Measurements from ENCODE around the gene AIF1. TPM values are rescaled to one million over a fixed set of nuclear protein-coding genes. Genes with fewer than 3 reads are reported as not detected.

Gene AIF1
- total RNA-seq, 2 donors from 2014 or later, result 8.3 to 27.3 TPM

GRCh38 chr6:31663961-31664789 lies 49.1 kb downstream of the AIF1 start:
- Histone ChIP-seq H3K9me3 (no peaks in the 10 kb centered on the region), H3K36me3 (peaks cover 33% of the 10 kb centered on the region), H3K4me3 (peak overlapping the region; percentile 84 to 92), H3K27ac (peak overlapping the region; percentile 89 to 97), H3K4me1 (peaks cover 0 to 58% of the 10 kb centered on the region in 2 donors), H3K27me3 (no peaks in the 10 kb centered on the region)
- TF ChIP-seq CTCF (IDR thresholded peaks at IDR 0.05), result no peak
- peak; percentile 80 for DNase-seq (ENCODE audit: low spot score)

DNA sequence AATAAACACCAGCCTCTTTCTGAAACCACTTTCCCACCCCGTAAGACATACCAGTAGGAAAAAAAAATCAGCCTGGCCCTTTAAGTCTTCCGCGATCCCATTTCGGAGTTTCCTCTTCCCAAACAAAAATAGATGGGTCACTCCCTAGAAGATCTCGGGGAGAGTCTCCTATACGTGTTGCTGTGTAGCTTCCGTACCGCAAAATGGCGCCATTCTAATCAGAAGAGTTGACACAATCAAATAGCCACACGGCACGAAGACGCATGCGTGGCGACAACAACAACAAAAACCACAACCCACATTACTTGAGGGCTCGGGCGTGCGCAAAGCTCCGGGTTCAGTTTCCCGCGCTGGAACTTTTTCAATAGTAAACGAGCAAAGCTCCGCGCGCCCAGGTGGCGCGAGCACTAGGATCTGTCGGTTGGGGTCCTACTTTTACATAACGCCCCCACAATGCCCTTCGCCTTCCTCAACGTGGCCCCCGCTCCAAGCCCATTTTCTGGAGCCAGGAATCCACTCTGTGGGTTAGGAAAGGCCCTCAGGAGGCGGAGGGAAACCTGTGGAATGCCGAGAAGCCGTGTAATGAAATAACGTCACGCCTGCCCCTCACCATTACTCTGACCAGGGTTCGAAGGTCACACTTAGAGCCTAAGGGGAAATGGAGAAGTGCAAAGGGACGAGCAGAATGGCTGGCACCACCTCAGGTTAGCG lies 49.9 kb downstream of the AIF1 start, which contains the start of gene GPANK1:
TSS of gene GPANK1 (minus strand) at position 208 of the 711 bp plus-strand sequence. CDS start 519 bp downstream, outside the sequence.
- H3K27me3 ChIP-seq, result no peaks in the 10 kb centered on the region
- H3K27ac ChIP-seq, result peak within 1 kb of the TSS; percentile 89 to 97
- H3K36me3 ChIP-seq, result peaks cover 40% of the 10 kb centered on the region
- no peaks in the 10 kb centered on the region for H3K9me3 ChIP-seq
- peak; percentile 96 for DNase-seq (ENCODE audit: low spot score)
- H3K4me3 ChIP-seq, result peak within 1 kb of the TSS; percentile 84 to 92
- H3K4me1 ChIP-seq, result peaks cover 0 to 50% of the 10 kb centered on the region in 2 donors
- TF ChIP-seq CTCF (IDR thresholded peaks at IDR 0.05), result no peak

GRCh38 chr6:31665501-31666336 lies 50.7 kb downstream of the AIF1 start, which contains the start of gene CSNK2B:
CSNK2B (plus strand) TSS chr6:31666080; CDS start chr6:31666832, 752 bp downstream.
- H3K9me3 ChIP-seq, result no peaks in the 10 kb centered on the region
- H3K27me3 ChIP-seq, result no peaks in the 10 kb centered on the region
- H3K4me3 ChIP-seq, result peak within 1 kb of the TSS; percentile 84 to 92
- peak; percentile 99 for DNase-seq (ENCODE audit: low spot score)
- peak within 1 kb of the TSS; percentile 89 to 97 for H3K27ac ChIP-seq
- peaks cover 48% of the 10 kb centered on the region for H3K36me3 ChIP-seq
- H3K4me1 ChIP-seq, result peaks cover 0 to 48% of the 10 kb centered on the region in 2 donors
- no peak for TF ChIP-seq CTCF (IDR thresholded peaks at IDR 0.05)

- H3K4me1 ChIP-seq, result peaks cover 0 to 41% of the 10 kb centered on the region in 2 donors
- TF ChIP-seq CTCF (IDR thresholded peaks at IDR 0.05), result no peak
- peak overlapping the region; percentile 89 to 97 for H3K27ac ChIP-seq
- peak overlapping the region; percentile 84 to 92 for H3K4me3 ChIP-seq
- no peaks in the 10 kb centered on the region for H3K9me3 ChIP-seq
- peaks cover 55% of the 10 kb centered on the region for H3K36me3 ChIP-seq
- H3K27me3 ChIP-seq, result no peaks in the 10 kb centered on the region
- DNase-seq (ENCODE audit: low spot score), result no peak
Measured at GRCh38 chr6:31666337-31666965, 51.4 kb downstream of the AIF1 start.

Small RNA genes lying within 50 kb of the gene (microRNA-seq; reads per million reads assigned to microRNA genes)
- 0 to 1.4 reads per million in 2 donors for gene MIR6832 (ENCODE audit: borderline number of aligned reads in 2 of 2, borderline replicate concordance in 1 of 2)

Other genes with a start within 250 kb of the AIF1 start
- 10 to 100 TPM; 11.1 to 15.1 TPM for gene MICA, start 211.6 kb upstream of the AIF1 start, total RNA-seq
- 1 to 10 TPM; 1.6 to 3.1 TPM for gene MICB, start 117.1 kb upstream of the AIF1 start, total RNA-seq
- not detected for gene MCCD1, start 86.3 kb upstream of the AIF1 start, total RNA-seq
- gene DDX39B, start 73.2 kb upstream of the AIF1 start, total RNA-seq, result 100 to 1,000 TPM; 119 to 143 TPM
- 1 to 10 TPM; 1.2 to 6.0 TPM for gene ATP6V1G2, start 68.6 kb upstream of the AIF1 start, total RNA-seq
- 10 to 100 TPM; 12.9 to 18.4 TPM for gene NFKBIL1, start 67.6 kb upstream of the AIF1 start, total RNA-seq
- not detected for gene LTA, start 42.9 kb upstream of the AIF1 start, total RNA-seq
- gene TNF, start 39.7 kb upstream of the AIF1 start, total RNA-seq, result under 1 TPM in 1 of 2 donors, not detected in 1; 0.51 TPM
- gene LTB, start 32.8 kb upstream of the AIF1 start, total RNA-seq, result not detected
- gene LST1, start 29.0 kb upstream of the AIF1 start, total RNA-seq, result 1 to 10 TPM; 2.8 to 8.5 TPM
- not detected for gene NCR3, start 22.2 kb upstream of the AIF1 start, total RNA-seq
- gene PRRC2A, start 5.5 kb downstream of the AIF1 start, total RNA-seq, result 10 to 100 TPM; 61.0 to 96.7 TPM
- gene BAG6, start 37.4 kb downstream of the AIF1 start, total RNA-seq, result 100 to 1,000 TPM; 209 to 306 TPM
- gene APOM, start 40.7 kb downstream of the AIF1 start, total RNA-seq, result 1 to 10 TPM; 1.0 to 1.2 TPM
- gene C6orf47, start 45.5 kb downstream of the AIF1 start, total RNA-seq, result 10 to 100 TPM; 17.8 to 19.2 TPM
- 10 to 100 TPM; 14.7 to 20.0 TPM for gene GPANK1, start 49.8 kb downstream of the AIF1 start, total RNA-seq
- 100 to 1,000 TPM; 242 to 243 TPM for gene CSNK2B, start 50.8 kb downstream of the AIF1 start, total RNA-seq
- 1 to 10 TPM in 1 of 2 donors, under 1 TPM in 1; 0.67 to 1.8 TPM for gene LY6G5B, start 54.7 kb downstream of the AIF1 start, total RNA-seq
- gene LY6G5C, start 65.8 kb downstream of the AIF1 start, total RNA-seq, result 1 to 10 TPM; 1.2 to 4.9 TPM
- 10 to 100 TPM; 22.7 to 29.4 TPM for gene ABHD16A, start 88.1 kb downstream of the AIF1 start, total RNA-seq
- not detected for gene LY6G6F, start 91.6 kb downstream of the AIF1 start, total RNA-seq
- gene LY6G6D, start 100.1 kb downstream of the AIF1 start, total RNA-seq, result not detected
- 1 to 10 TPM in 1 of 2 donors, not detected in 1; 1.3 TPM for gene LY6G6C, start 106.5 kb downstream of the AIF1 start, total RNA-seq
- gene MPIG6B, start 108.1 kb downstream of the AIF1 start, total RNA-seq, result under 1 TPM in 1 of 2 donors, not detected in 1; 0.55 TPM
- 10 to 100 TPM; 53.5 to 93.3 TPM for gene DDAH2, start 114.1 kb downstream of the AIF1 start, total RNA-seq
- 100 to 1,000 TPM in 1 of 2 donors, 10 to 100 TPM in 1; 90.9 to 194 TPM for gene CLIC1, start 121.3 kb downstream of the AIF1 start, total RNA-seq
- under 1 TPM; 0.37 to 0.98 TPM for gene MSH5, start 124.8 kb downstream of the AIF1 start, total RNA-seq
- not detected for gene SAPCD1, start 147.4 kb downstream of the AIF1 start, total RNA-seq
- gene VWA7, start 162.1 kb downstream of the AIF1 start, total RNA-seq, result 1 to 10 TPM; 4.1 to 7.5 TPM
- 10 to 100 TPM; 15.3 to 24.6 TPM for gene VARS1, start 180.5 kb downstream of the AIF1 start, total RNA-seq
- 10 to 100 TPM; 28.8 to 32.0 TPM for gene LSM2, start 191.7 kb downstream of the AIF1 start, total RNA-seq
- 1 to 10 TPM; 1.1 to 1.6 TPM for gene HSPA1L, start 200.0 kb downstream of the AIF1 start, total RNA-seq
- 100 to 1,000 TPM; 315 to 334 TPM for gene HSPA1A, start 200.3 kb downstream of the AIF1 start, total RNA-seq
- gene HSPA1B, start 212.5 kb downstream of the AIF1 start, total RNA-seq, result 100 to 1,000 TPM; 131 to 232 TPM
- 10 to 100 TPM; 28.0 to 37.7 TPM for gene NEU1, start 247.6 kb downstream of the AIF1 start, total RNA-seq

Data from right atrium auricular region (tissue), 2 donors.